ENCODE measurements around the gene RAB3GAP2.

RAB3GAP2 gene

GRCh38 chr1:220135755-220136154 is 136.5 kb downstream of the RAB3GAP2 start:
- TF ChIP-seq CTCF (IDR thresholded peaks at IDR 0.05) = no peak

GRCh38 chr1:220129479-220130210 is 142.6 kb downstream of the RAB3GAP2 start:
- TF ChIP-seq CTCF (IDR thresholded peaks at IDR 0.05) = no peak

- no peak for TF ChIP-seq CTCF (IDR thresholded peaks at IDR 0.05)
These were observed 145.2 kb downstream of the RAB3GAP2 start for GRCh38 chr1:220127076-220127475.

GRCh38 chr1:220124542-220124941 is 147.7 kb downstream of the RAB3GAP2 start:
- no peak for TF ChIP-seq CTCF (IDR thresholded peaks at IDR 0.05)

- peak; percentile 46 for TF ChIP-seq CTCF (IDR thresholded peaks at IDR 0.05)
These were observed 148.4 kb downstream of the RAB3GAP2 start for GRCh38 chr1:220123889-220124288.

GRCh38 chr1:220123066-220123465 is 149.2 kb downstream of the RAB3GAP2 start:
- TF ChIP-seq CTCF (IDR thresholded peaks at IDR 0.05) = no peak

- TF ChIP-seq CTCF (IDR thresholded peaks at IDR 0.05) = no peak
These were observed 150.3 kb downstream of the RAB3GAP2 start for GRCh38 chr1:220121791-220122530.

Measured in LNCAP (cell line).